Urothelium cell line (cell line): Measurements from ENCODE around the gene ZNF433.
"Not testable (repeated sequence)": the region's sequence is repeated elsewhere in the genome, so short reads cannot be mapped to it uniquely, and the experiment has no call there.

Experiments used
- DNase-seq: peaks from one replicate; pipeline ENCODE4 v3.0.0; 2011; ENCODE audit warnings: low spot score, mixed read lengths
- FAIRE-seq: peaks from 2 replicates; lab custom pipeline; 2011; peaks lifted over from hg19 to GRCh38; lab: Jason Lieb, UNC

The ZNF433 gene

DNA sequence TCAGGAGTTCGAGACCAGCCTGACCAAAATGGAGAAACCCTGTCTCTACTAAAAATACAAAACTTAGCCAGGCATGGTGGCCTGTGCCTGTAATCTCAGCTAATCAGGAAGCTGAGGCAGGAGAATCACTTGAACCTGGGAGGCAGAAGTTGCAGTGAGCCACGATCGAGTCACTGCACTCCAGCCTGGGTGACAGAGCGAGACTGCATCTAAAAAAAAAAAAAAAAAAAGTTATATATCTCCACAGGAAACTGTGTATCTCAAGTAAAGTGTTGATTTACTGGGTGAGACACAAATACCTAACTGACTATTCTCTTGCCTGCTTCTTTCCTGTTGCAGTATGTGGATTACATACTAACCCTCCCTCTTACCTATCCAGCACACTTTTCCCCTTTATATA is 43.6 kb downstream of the ZNF433 start:
- FAIRE-seq: not testable (repeated sequence)

DNA sequence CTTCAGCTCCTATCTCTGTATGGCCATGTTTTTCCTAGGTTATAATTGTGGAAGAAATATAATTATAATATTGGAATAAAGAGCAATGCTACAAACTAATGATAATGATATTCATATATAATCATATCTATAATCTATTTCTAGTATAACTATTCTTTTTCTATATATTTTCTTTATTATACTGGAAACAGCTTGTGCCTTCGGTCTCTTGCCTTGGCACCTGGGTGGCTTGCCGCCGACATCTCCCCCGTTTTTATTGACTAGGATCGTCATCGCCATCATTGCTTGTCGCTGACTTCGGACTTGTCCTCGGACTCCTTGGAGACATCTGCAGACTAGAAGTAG is 46.4 kb downstream of the ZNF433 start:
- no peak for FAIRE-seq
- DNase-seq: no peak

More for the DNA sequence above, 43.6 kb downstream of the ZNF433 start:
- DNase-seq: not testable (repeated sequence)

- FAIRE-seq (no peak), DNase-seq (peak; percentile 88)
These were observed 47.8 kb downstream of the ZNF433 start for GRCh38 chr19:11987405-11988281.

DNA sequence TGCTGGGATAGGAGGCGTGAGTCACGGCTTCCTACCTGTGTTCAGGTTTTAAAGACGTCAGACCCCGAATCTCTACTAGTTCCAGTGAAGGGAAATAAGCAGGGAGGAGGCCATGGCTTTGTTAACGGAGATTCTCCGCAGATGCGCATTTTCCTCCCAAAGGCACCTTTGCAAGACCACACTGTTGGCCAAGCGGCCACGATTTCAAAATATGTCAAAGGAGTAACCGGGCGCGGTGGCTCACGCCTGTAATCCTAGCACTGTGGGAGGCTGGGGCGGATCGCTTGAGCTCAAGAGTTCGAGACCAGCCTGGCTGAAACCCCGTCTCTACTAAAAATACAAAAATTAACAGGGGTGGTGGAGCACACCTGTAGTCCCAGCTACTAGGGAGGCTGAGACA is 48.7 kb downstream of the ZNF433 start:
- FAIRE-seq (no peak), DNase-seq (no peak)

- no peak for DNase-seq
- FAIRE-seq: no peak
These were observed 50.5 kb downstream of the ZNF433 start for GRCh38 chr19:11984986-11985385.

GRCh38 chr19:11982526-11982925 is 53.0 kb downstream of the ZNF433 start:
- DNase-seq (peak; percentile 6), FAIRE-seq (no peak)

GRCh38 chr19:11979527-11979926 is 56.0 kb downstream of the ZNF433 start:
- no peak for FAIRE-seq
- DNase-seq: no peak

DNA sequence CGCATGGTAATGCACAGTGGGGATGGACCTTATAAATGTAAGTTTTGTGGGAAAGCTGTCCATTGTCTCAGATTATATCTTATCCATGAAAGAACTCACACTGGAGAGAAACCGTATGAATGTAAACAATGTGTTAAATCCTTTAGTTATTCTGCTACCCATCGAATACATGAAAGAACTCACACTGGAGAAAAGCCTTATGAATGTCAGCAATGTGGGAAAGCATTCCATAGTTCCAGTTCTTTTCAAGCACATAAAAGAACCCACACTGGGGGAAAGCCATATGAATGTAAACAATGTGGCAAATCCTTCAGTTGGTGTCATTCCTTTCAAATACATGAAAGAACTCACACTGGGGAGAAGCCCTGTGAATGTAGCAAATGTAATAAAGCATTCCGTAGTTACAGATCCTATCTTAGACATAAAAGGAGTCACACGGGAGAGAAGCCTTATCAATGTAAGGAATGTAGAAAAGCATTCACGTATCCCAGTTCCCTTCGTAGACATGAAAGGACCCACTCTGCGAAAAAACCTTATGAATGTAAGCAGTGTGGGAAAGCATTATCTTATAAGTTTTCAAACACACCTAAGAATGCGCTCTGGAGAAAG is 56.9 kb downstream of the ZNF433 start:
- FAIRE-seq (no peak), DNase-seq (no peak)

DNA sequence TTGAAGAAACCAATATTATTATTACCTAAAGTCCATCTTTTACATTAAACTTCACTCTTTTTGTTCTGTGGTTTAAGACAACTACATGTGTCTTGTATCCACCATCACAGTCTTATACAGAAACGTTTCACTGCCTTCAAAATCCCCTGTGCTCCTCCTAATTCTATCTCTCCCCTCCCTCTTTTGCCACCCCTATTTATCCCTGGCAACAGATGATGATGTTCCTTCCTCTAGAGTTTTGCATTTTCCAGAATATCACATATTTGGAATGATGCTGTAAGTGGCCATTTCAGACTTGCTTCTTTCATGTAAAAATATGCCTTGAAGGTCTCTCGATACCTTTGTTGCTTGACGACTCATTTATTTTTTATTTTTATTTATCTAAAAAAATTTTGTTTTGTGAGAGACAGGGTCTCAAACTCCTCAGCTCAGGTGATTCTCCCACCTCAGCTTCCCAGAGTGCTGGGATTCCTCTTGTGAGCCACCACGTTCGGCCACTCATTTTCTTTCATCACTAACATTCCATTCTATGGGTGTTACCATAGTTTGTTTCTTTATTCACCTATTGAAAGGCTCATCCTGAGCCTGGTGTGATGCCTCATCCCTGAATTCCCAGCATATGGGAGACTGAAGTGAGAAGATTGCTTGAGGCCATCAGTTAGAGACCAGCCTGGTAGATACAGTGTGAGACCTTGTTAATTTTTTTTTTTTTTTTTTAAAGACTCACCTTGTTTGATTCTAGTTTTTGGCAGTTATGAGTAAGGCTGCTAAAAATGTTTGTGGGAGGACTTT is 62.3 kb downstream of the ZNF433 start:
- FAIRE-seq (no peak), DNase-seq (no peak)

DNA sequence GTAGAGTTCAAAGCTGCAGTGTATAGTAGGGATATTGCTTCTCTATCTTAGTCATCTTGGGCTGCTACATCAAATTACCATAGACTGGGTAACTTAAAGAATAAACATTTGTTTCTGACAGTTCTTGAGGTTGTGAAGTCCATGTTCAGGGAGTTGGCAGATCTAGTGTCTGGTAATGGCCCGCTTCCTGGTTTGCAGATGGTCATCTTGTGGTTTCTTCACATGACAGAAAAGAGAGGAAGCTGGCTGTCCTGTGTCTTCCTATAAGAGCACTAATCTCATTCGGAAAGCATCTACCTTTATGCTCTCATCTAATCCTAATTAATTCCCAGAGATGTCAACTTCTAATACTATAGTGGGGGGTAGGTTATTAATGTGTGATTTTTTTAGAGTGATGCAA is 64.4 kb downstream of the ZNF433 start:
- FAIRE-seq (no peak), DNase-seq (no peak)

DNA sequence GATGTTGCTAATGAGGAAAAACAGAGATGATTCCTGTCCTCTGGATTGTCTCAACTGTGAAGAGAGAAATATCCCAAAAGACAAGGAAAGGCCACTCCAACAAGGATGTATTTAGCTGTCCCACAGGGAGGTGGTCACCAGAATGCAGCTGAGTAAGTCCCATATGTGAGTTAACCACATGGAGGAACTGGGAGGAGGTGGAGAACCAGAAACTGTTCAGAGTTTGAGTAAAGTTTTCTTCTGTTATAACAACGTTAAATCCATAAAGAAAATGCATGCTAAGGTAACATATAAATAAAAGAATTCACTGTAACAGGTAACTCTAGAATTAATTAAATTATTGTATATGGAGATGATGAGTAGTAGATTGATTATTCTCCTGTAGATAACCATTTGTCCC is 65.3 kb downstream of the ZNF433 start:
- no peak for FAIRE-seq
- DNase-seq: no peak

DNA sequence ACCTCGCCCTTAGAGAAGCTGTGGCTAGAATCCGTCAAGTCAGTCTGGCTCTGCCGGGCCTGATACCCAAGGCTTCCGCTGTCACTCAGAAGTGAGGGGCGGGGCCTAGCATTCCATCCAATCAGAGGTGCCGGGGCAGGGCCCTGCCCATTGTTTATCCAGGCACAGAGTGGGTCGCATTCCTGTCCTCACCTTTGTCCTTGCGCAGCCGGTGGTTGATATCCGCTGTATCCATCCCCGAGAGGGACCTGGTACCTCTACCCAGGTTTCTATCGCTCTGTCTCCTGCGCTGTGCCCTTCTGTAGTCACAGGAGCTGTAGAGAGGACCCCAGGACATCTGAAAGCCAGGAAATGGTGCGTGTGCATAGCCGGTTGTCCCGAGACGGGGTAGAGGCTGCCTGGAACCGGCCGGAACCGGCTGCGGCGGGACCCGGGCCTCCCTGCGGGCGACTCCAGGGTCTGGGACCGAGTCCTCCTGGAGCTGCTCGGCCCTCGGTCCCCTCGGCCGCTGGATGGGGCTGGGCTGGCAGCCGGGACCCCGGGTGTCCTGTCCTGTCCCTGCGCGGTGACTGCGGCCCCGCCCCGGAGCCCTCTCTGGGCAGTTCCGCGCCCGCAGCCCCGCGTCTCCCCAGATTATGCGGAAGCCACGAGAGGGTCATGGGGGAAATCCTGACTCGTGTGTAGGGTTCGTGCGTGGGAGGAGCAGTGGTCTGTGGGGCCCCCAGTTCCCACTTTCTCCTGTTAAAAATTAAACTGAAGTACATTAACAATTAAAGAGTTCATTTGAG is 70.4 kb downstream of the ZNF433 start, which contains the start of gene ZNF763:
TSS of gene ZNF763 (plus strand) at position 183 of the 788 bp plus-strand sequence. CDS start at position 352, 169 bp downstream.
- FAIRE-seq: no peak
- no peak for DNase-seq
